GM10266 (cell line): ENCODE data around the gene CCND1.

Experiments used
- DNase-seq: peaks from one replicate; pipeline ENCODE4 v3.0.0; 2012; ENCODE audit errors: extremely low spot score
- TF ChIP-seq, protein P1 (sequence below): IDR thresholded peaks from 2 replicates; pipeline ENCODE4 v1.5.1; 2012; ENCODE audit warnings: mild to moderate bottlenecking, low read depth; ENCODE audit not compliant: control insufficient read depth, insufficient read depth; ENCODE audit errors: missing control alignments

CCND1 gene

DNA sequence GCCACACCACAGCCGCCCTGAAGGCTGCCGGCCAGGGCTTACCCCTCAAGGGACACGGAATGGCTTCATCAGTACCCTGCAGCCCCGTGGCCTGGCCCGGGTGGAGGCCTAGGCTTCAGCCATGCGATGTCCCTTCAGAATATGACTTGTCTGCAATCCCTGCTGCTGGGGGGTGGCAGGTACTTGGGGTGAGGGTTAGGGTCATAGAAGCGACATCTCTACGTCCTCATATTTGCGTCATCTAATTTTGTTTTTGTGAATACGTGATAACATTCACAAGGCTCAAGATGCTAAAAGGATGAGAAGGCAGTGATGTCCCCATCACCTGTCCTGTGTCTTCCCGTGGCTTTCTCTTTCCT, 6.4 kb downstream of the CCND1 start:
- TF ChIP-seq, protein P1, sequence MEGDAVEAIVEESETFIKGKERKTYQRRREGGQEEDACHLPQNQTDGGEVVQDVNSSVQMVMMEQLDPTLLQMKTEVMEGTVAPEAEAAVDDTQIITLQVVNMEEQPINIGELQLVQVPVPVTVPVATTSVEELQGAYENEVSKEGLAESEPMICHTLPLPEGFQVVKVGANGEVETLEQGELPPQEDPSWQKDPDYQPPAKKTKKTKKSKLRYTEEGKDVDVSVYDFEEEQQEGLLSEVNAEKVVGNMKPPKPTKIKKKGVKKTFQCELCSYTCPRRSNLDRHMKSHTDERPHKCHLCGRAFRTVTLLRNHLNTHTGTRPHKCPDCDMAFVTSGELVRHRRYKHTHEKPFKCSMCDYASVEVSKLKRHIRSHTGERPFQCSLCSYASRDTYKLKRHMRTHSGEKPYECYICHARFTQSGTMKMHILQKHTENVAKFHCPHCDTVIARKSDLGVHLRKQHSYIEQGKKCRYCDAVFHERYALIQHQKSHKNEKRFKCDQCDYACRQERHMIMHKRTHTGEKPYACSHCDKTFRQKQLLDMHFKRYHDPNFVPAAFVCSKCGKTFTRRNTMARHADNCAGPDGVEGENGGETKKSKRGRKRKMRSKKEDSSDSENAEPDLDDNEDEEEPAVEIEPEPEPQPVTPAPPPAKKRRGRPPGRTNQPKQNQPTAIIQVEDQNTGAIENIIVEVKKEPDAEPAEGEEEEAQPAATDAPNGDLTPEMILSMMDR, result no peak
- no peak for DNase-seq

DNA sequence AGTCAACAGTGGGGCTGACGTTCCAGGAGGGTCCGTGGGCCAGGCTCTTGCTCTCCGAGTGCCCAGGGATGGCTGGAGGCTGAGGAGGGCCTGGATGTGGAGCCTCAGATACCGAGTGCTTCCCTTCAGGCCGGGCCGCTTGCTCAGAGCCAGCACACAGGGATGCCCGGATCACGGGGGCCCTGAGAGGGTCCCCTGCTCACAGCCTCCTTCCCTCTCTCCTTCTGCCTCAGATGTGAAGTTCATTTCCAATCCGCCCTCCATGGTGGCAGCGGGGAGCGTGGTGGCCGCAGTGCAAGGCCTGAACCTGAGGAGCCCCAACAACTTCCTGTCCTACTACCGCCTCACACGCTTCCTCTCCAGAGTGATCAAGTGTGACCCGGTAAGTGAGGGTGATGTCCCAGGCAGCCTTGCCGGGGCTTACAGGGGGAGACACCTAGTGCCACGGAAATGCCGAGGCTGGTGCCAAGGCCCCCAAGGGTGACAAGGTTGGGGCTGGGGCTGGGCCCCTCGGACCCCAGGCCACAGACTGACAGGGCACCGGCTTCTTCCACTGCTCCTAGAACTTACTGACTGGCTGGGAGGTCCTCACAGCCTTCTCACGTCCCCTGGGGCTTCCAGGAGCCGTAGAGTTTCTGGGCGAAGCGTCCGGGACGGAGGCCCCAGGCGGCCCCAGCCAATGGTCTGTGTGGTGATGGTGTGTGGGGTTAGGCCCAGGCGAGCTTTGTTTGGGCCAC, 7.0 kb downstream of the CCND1 start:
- TF ChIP-seq, protein P1, result no peak
- peak; percentile 64 for DNase-seq

DNA sequence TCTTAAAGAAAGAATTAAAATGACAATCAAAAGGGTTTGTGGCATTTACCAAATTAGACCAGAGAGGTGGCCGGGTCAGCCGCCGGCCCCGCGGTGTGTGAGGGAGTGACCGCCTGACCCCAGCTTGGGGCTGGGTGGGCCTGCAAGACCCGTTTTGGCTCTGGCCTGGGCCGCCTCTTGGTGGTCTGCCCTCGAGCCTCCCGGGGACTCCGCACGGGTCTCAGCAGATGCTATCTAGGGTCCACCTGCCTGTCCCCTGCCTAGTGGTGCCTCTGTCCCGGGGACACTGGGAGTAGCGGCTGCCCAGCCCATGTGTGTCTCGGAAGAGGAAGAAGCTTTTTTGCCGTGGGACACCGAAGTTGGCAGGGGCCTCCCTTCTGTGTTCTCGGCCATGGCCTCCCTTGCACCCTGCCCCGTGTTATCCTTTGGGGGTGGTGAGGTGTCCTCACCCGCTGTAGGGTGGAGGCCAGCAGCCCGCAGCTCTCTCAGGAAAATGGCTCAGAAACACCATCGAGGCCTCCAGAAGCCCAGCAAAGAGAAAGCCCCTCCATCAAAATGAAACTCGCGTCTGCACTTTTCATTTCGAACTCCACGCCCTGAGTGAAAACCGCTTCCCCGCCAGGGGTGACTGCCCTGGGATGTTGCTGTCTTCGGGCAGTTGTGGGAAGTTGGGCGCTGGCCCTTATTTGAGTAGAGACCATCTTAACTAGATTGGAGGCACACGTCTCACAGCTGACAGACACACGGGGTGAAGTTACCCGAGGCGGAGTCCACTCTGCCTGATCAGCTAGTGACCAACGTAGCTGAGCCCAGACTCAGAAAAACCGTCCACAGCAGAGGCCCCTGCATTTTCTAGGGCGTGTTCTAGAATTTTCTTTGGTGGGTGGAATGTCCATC, 8.0 kb downstream of the CCND1 start:
- TF ChIP-seq, protein P1, result no peak
- DNase-seq, result no peak

DNA sequence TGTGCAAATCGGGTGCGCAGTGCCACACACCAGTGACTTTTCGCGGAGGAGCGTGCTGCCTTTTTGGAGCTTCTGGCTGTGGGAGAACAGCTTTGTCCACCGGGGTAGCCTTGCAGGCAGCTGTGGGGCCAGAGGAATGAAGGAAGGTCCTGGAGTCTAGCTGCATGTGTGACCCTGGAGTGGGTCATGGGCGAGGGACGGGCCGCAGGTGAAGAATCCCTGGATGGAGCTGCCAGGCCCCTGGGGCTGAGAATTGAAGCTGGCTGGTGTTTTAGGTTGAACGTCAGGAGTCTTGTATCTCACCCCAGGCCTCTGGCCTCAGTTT, 8.6 kb downstream of the CCND1 start:
- TF ChIP-seq, protein P1, result no peak
- DNase-seq, result no peak

DNA sequence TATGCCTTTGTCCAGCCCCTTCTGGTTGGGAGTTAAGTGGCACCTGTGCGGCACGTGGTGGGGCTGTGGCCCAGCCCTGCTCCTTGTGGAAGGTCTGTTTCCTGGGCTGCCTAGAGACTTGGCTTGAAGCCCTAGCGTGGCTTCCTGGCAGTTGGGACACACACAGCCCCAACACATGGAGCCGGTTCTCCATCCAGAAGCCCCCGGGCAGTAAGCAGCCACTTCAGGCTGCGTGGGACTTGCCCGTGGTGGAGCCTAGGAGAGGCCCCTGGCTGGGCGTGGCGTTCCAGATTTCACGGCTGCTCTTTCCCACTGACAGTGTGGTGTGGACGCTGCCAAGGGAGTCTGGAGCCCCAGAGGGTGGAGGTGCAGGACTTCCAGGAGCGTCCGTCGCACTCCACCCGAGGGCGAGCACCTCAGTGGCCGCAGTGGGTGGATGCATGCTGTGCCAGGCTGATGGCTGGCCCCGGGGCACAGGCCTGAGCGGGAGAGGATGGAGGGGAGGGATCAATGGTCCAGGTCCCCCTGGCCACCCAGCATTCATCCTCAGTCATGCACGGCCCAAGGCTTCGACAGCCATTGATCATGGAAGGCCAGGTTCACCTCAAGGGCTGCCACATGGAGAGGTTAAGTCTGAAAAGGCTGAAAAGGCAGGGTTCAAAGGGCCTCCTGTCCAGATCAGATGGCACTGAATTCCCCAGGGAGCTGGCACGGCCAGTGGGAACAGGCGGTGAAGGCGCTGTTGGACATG, 9.3 kb downstream of the CCND1 start:
- TF ChIP-seq, protein P1, result no peak
- no peak for DNase-seq

DNA sequence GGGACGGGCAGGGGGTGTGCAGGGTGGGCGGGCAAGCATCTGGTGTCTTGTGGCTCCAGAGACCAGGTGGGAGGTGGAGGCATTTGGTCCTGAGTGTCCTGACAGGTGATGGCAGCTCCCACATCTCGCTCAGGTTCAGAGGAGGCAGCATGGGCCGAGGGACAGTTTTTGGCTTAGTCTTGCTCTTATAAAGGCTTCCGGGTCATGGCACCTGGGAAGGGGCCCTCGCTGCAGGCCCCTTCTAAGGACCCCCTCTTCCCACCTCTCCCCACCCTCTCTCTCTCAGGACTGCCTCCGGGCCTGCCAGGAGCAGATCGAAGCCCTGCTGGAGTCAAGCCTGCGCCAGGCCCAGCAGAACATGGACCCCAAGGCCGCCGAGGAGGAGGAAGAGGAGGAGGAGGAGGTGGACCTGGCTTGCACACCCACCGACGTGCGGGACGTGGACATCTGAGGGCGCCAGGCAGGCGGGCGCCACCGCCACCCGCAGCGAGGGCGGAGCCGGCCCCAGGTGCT, 9.9 kb downstream of the CCND1 start:
- no peak for DNase-seq
- TF ChIP-seq, protein P1, result no peak
